ENCODE data around the gene RCAN1.
"Not testable (repeated sequence)": the region's sequence is repeated elsewhere in the genome, so short reads cannot be mapped to it uniquely, and the experiment has no call there.

DNA sequence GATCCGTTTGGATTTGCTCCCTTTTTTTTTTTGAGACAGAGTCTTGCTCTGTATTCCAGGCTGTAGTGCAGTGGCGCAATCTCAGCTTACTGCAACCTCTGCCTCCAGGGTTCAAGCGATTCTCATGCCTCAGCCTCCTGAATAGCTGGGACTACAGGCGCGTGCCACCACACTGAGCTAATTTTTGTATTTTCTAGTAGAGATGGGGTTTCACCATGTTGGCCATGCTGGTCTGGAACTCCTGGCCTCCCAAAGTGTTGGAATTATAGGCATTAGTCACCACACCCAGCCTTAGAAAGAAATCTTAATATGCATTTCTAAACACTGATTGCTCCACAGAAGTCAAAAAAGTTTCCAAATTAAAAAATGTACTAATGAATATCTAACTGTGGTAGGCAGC, 7.5 kb downstream of the RCAN1 start:
- TF ChIP-seq, protein P1, sequence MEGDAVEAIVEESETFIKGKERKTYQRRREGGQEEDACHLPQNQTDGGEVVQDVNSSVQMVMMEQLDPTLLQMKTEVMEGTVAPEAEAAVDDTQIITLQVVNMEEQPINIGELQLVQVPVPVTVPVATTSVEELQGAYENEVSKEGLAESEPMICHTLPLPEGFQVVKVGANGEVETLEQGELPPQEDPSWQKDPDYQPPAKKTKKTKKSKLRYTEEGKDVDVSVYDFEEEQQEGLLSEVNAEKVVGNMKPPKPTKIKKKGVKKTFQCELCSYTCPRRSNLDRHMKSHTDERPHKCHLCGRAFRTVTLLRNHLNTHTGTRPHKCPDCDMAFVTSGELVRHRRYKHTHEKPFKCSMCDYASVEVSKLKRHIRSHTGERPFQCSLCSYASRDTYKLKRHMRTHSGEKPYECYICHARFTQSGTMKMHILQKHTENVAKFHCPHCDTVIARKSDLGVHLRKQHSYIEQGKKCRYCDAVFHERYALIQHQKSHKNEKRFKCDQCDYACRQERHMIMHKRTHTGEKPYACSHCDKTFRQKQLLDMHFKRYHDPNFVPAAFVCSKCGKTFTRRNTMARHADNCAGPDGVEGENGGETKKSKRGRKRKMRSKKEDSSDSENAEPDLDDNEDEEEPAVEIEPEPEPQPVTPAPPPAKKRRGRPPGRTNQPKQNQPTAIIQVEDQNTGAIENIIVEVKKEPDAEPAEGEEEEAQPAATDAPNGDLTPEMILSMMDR (IDR thresholded peaks at IDR 0.05), result not testable (repeated sequence)
- not testable (repeated sequence) for TF ChIP-seq POLR2A, POLR2AphosphoS5, EP300 (IDR thresholded peaks at IDR 0.05)
